ENCODE results near the gene ZSWIM1. TPM values are rescaled to one million over a fixed set of nuclear protein-coding genes. Genes with fewer than 3 reads are reported as not detected.

Gene ZSWIM1
- total RNA-seq, 4 donors from 2014 or later, result 9.7 to 18.4 (median 15.0) TPM

DNA sequence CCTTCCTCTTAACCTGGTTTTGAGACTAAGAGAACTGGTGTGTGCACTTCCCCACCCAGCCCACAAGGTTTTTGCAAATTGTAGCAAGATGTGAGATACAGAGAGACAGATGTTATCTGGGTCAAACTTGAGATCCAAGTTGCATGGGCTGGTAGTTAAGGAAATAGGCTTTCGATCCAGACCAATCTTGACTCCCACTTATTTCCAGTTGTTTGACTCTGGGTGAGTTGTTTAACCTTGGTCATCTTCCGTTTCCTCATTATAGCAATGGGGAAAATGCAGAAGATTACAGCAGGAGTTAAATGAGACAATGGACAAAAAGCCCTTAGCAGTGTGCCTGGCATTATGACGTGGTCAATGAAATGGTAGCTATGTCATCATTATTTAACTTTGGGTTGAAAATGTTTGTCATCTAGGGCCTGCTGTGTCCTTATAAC, 45.7 kb upstream of the ZSWIM1 start:
- TF ChIP-seq POLR2A (IDR thresholded peaks at IDR 0.05), result no peak
- TF ChIP-seq EP300 (IDR thresholded peaks at IDR 0.05), result no peak
- TF ChIP-seq, protein P1, sequence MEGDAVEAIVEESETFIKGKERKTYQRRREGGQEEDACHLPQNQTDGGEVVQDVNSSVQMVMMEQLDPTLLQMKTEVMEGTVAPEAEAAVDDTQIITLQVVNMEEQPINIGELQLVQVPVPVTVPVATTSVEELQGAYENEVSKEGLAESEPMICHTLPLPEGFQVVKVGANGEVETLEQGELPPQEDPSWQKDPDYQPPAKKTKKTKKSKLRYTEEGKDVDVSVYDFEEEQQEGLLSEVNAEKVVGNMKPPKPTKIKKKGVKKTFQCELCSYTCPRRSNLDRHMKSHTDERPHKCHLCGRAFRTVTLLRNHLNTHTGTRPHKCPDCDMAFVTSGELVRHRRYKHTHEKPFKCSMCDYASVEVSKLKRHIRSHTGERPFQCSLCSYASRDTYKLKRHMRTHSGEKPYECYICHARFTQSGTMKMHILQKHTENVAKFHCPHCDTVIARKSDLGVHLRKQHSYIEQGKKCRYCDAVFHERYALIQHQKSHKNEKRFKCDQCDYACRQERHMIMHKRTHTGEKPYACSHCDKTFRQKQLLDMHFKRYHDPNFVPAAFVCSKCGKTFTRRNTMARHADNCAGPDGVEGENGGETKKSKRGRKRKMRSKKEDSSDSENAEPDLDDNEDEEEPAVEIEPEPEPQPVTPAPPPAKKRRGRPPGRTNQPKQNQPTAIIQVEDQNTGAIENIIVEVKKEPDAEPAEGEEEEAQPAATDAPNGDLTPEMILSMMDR (IDR thresholded peaks at IDR 0.05), result no peak
- TF ChIP-seq POLR2AphosphoS5 (IDR thresholded peaks at IDR 0.05), result no peak
- peak overlapping the region; percentile 61 for H3K4me3 ChIP-seq

DNA sequence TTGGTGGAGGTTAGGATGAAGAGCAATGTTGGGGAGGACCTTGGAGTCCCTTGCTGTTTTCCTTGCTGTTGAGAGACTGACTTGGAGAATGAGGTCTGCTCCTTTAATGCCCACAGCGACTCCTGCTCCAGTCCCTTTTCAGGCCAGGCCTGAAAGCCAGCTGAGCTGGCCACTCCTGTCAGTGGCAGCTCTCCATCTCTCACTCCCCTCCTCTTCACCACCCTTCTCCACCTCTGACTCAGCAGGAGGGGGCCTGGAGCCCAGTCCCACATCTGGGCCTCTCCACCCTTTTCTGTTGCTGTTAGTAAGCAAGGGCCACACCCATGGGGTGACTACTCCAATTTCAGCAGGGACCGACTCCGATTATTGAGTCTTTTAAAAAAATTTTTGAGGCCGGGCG, 45.2 kb upstream of the ZSWIM1 start:
- TF ChIP-seq, protein P1 (IDR thresholded peaks at IDR 0.05), result no peak
- no peak for TF ChIP-seq POLR2A (IDR thresholded peaks at IDR 0.05)
- no peak for TF ChIP-seq EP300 (IDR thresholded peaks at IDR 0.05)
- peak in 2 of 3 donors; percentile 27 to 38 for TF ChIP-seq POLR2AphosphoS5 (IDR thresholded peaks at IDR 0.05)
- H3K4me3 ChIP-seq, result peak overlapping the region; percentile 61
- H3K9me3 ChIP-seq, result no peaks in the 10 kb centered on the region
- H3K27me3 ChIP-seq, result no peaks in the 10 kb centered on the region
- 45% methylated on average over 5 of the region's 5 CpGs for WGBS
- H3K4me1 ChIP-seq, result peaks cover 42% of the 10 kb centered on the region
- peak overlapping the region; percentile 97 for H3K27ac ChIP-seq
- peak; percentile 90 for DNase-seq (ENCODE audit: low spot score in 2 of 2)
- H3K36me3 ChIP-seq, result peaks cover 18% of the 10 kb centered on the region

More for the DNA sequence above, 45.7 kb upstream of the ZSWIM1 start:
- peaks cover 13% of the 10 kb centered on the region for H3K36me3 ChIP-seq
- no peaks in the 10 kb centered on the region for H3K9me3 ChIP-seq
- H3K27me3 ChIP-seq, result no peaks in the 10 kb centered on the region
- H3K4me1 ChIP-seq, result peaks cover 42% of the 10 kb centered on the region
- DNase-seq (ENCODE audit: low spot score in 2 of 2), result no peak
- WGBS, result 34% methylated on average over 3 of the region's 3 CpGs
- peak overlapping the region; percentile 97 for H3K27ac ChIP-seq

DNA sequence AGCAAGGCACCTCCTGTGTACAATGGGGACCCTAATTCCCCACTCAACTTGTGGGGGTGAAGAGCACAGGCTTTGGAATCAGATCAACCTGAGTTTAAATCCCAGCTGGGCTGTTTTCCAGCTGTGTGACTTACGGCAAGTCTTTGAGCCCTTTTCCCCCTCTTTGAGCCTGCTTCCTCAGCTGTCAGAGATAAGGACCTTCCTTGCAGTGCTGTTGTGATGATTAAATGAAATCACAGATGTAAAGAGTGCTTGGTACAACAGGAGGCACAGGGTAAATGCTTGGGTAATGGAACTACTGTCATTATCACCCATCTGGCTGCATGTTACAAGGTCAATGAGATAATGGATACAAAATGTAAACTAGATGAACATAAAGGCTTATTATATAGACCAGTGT, 44.2 kb upstream of the ZSWIM1 start:
- Histone ChIP-seq H3K36me3 (peaks cover 28% of the 10 kb centered on the region), H3K4me3 (peak overlapping the region; percentile 61), H3K27ac (peak overlapping the region; percentile 97), H3K4me1 (peaks cover 47% of the 10 kb centered on the region), H3K27me3 (no peaks in the 10 kb centered on the region), H3K9me3 (no peaks in the 10 kb centered on the region)
- TF ChIP-seq POLR2AphosphoS5 (IDR thresholded peaks at IDR 0.05) (no peak), EP300 (IDR thresholded peaks at IDR 0.05) (no peak), POLR2A (IDR thresholded peaks at IDR 0.05) (no peak)
- TF ChIP-seq, protein P1 (IDR thresholded peaks at IDR 0.05), result no peak
- DNase-seq (ENCODE audit: low spot score in 2 of 2), result no peak
- 18% methylated on average over 1 of the region's 1 CpG for WGBS

DNA sequence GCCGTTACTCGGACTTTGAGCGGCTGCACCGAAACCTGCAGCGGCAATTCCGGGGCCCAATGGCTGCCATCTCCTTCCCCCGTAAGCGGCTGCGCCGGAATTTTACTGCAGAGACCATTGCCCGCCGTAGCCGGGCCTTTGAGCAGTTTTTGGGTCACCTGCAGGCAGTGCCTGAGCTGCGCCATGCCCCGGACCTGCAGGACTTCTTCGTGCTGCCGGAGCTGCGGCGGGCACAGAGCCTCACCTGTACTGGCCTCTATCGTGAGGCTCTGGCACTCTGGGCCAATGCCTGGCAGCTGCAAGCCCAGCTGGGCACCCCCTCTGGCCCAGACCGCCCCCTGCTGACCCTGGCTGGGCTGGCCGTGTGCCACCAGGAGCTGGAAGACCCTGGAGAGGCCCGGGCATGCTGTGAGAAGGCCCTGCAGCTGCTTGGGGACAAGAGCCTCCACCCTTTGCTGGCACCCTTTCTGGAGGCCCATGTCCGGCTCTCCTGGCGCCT, 40.3 kb upstream of the ZSWIM1 start:
- DNase-seq (ENCODE audit: low spot score in 2 of 2), result no peak
- peaks cover 67% of the 10 kb centered on the region for H3K36me3 ChIP-seq
- 92% methylated on average over 11 of the region's 25 CpGs for WGBS
- H3K27me3 ChIP-seq, result no peaks in the 10 kb centered on the region
- no peaks in the 10 kb centered on the region for H3K9me3 ChIP-seq
- TF ChIP-seq POLR2AphosphoS5 (IDR thresholded peaks at IDR 0.05) (no peak), POLR2A (IDR thresholded peaks at IDR 0.05) (no peak), EP300 (IDR thresholded peaks at IDR 0.05) (no peak)
- TF ChIP-seq, protein P1 (IDR thresholded peaks at IDR 0.05), result no peak
- H3K27ac ChIP-seq, result no peak overlapping the region
- H3K4me3 ChIP-seq, result no peak overlapping the region
- H3K4me1 ChIP-seq, result peaks cover 23% of the 10 kb centered on the region

DNA sequence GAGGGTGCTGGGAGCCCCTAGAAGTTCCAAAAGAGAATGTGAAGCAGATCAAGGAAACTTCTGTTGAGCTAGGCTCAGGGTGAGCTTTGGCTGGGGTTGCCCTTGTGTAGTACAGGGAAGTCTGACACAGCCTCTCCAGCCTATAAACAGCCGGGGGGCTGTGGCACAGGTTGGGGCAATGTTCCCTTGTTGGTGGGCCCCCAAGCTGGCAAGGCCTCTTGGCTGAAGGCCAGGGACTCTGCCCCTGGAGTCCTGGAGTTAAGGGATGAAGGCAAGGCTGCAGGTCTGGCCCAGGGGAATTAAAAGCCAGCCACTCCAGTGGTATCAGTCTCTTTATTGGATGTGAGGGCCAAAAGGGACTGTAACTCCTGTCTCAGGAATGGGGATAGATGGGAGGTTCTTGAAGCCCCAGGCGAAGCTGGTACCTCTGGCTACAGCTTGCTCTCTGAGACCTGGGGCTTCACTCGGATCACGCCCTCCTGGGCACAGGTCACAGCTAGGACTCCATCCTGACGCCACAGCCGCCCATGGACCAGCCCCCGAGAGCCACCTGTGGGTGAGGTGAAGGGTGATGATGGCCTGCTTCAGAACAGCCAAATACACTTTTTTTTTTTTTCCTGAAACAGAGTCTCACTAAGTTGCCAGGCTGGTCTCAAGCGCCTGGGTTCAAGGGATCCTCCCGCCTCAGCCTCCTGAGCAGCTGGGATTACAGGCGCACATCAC, 39.5 kb upstream of the ZSWIM1 start:
- WGBS, result 90% methylated on average over 10 of the region's 10 CpGs
- Histone ChIP-seq H3K9me3 (no peaks in the 10 kb centered on the region), H3K4me1 (peaks cover 19% of the 10 kb centered on the region), H3K36me3 (peaks cover 74% of the 10 kb centered on the region), H3K4me3 (no peak overlapping the region), H3K27me3 (no peaks in the 10 kb centered on the region), H3K27ac (peak overlapping the region; percentile 17)
- TF ChIP-seq POLR2A (IDR thresholded peaks at IDR 0.05) (no peak), POLR2AphosphoS5 (IDR thresholded peaks at IDR 0.05) (no peak), EP300 (IDR thresholded peaks at IDR 0.05) (no peak)
- TF ChIP-seq, protein P1 (IDR thresholded peaks at IDR 0.05), result no peak
- DNase-seq (ENCODE audit: low spot score in 2 of 2), result no peak

Data from suprapubic skin (tissue), 4 donors.